Adipose tissue (tissue), 3 donors: ENCODE results near the gene KLHL20. TPM values are rescaled to one million over a fixed set of nuclear protein-coding genes. Genes with fewer than 3 reads are reported as not detected.
"Not testable (repeated sequence)": the region's sequence is repeated elsewhere in the genome, so short reads cannot be mapped to it uniquely, and the experiment has no call there.

Experiments used
- H3K27ac ChIP-seq: one replicate; pipeline ENCODE4 v1.5.1; 2013; ENCODE audit warnings: low read depth, low read length
- WGBS, 3 donors: extraction: QIAGEN DNeasy Blood & Tissue Kit; methylation state at CpG; one replicate each; pipeline ENCODE4 v1.1.7; 2013; 5-methylcytosine and 5-hydroxymethylcytosine counted together
- polyA plus RNA-seq, 3 donors: library from polyadenylated mRNA; stranded (reverse); fragments of 200-250 nt; gene quantifications; one replicate each; pipeline ENCODE4 v1.2.3, GENCODE V29; 2013
- donor health status: healthy with polysubstance abuse.
- donor health status: Bipolar disorder and iron deficiency.
- donor health status: healthy.

The KLHL20 gene
- 10 to 100 TPM in 2 of 3 donors, 1 to 10 TPM in 1; 6.2 to 16.2 (median 12.7) TPM for polyA plus RNA-seq

GRCh38 chr1:173714759-173715537 lies at the start of gene KLHL20:
KLHL20 (plus strand) TSS chr1:173714981; CDS start chr1:173716044, 1,063 bp downstream.
- peak within 1 kb of the TSS; percentile 63 for H3K27ac ChIP-seq
- WGBS, 3 donors, result 0% methylated on average over 43 of the region's 43 CpGs

GRCh38 chr1:173666646-173667045 lies 48.1 kb upstream of the KLHL20 start:
- no peak overlapping the region for H3K27ac ChIP-seq
- WGBS, 3 donors, result 92 to 93% (median 92%) methylated on average over 3 of the region's 3 CpGs

- no peak within 1 kb of the TSS for H3K27ac ChIP-seq
- 2 to 3% (median 3%) methylated on average over 33 of the region's 33 CpGs for WGBS, 3 donors
Observed at GRCh38 chr1:173669491-173669941, 45.3 kb upstream of the KLHL20 start, which contains the start of gene ANKRD45. ANKRD45 (minus strand) TSS chr1:173669851; CDS start chr1:173659418, 10,433 bp downstream.

GRCh38 chr1:173674496-173674895 lies 40.3 kb upstream of the KLHL20 start:
- 76 to 84% (median 82%) methylated on average over 2 of the region's 2 CpGs for WGBS, 3 donors
- H3K27ac ChIP-seq, result not testable (repeated sequence)

GRCh38 chr1:173680152-173680551 lies 34.6 kb upstream of the KLHL20 start:
- H3K27ac ChIP-seq, result not testable (repeated sequence)
- 77 to 92% (median 90%) methylated on average over 5 of the region's 5 CpGs for WGBS, 3 donors

GRCh38 chr1:173682184-173682583 lies 32.6 kb upstream of the KLHL20 start:
- H3K27ac ChIP-seq, result no peak overlapping the region

- not testable (repeated sequence) for H3K27ac ChIP-seq
- WGBS, 3 donors, result 87 to 91% (median 90%) methylated on average over 4 of the region's 4 CpGs
Observed at GRCh38 chr1:173683838-173684237, 30.9 kb upstream of the KLHL20 start.

- not testable (repeated sequence) for H3K27ac ChIP-seq
- WGBS, 3 donors, result 79 to 88% (median 82%) methylated on average over 3 of the region's 3 CpGs
Observed at GRCh38 chr1:173685121-173685520, 29.7 kb upstream of the KLHL20 start.

- no peak overlapping the region for H3K27ac ChIP-seq
- 82 to 83% (median 83%) methylated on average over 2 of the region's 2 CpGs for WGBS, 3 donors
Observed at GRCh38 chr1:173688300-173688699, 26.5 kb upstream of the KLHL20 start.

- H3K27ac ChIP-seq, result no peak overlapping the region
Observed at GRCh38 chr1:173693238-173693637, 21.5 kb upstream of the KLHL20 start.

GRCh38 chr1:173701299-173701698 lies 13.5 kb upstream of the KLHL20 start:
- WGBS, 3 donors, result 96 to 99% (median 96%) methylated on average over 6 of the region's 6 CpGs
- H3K27ac ChIP-seq, result not testable (repeated sequence)

- WGBS, 3 donors, result 78 to 89% (median 86%) methylated on average over 1 of the region's 1 CpG
- no peak overlapping the region for H3K27ac ChIP-seq
Observed at GRCh38 chr1:173702736-173703135, 12.0 kb upstream of the KLHL20 start.

GRCh38 chr1:173705117-173705516 lies 9.7 kb upstream of the KLHL20 start:
- no peak overlapping the region for H3K27ac ChIP-seq
- WGBS, 3 donors, result 76 to 80% (median 78%) methylated on average over 5 of the region's 5 CpGs

GRCh38 chr1:173708787-173709186 lies 6.0 kb upstream of the KLHL20 start:
- 63 to 81% (median 80%) methylated on average over 2 of the region's 2 CpGs for WGBS, 3 donors
- H3K27ac ChIP-seq, result no peak overlapping the region

GRCh38 chr1:173714441-173714758 lies 381 bp upstream of the KLHL20 start:
- no peak overlapping the region for H3K27ac ChIP-seq
- 56 to 60% (median 59%) methylated on average over 3 of the region's 3 CpGs for WGBS, 3 donors

- H3K27ac ChIP-seq, result peak overlapping the region; percentile 63
- 0 to 1% (median 1%) methylated on average over 8 of the region's 8 CpGs for WGBS, 3 donors
Observed at GRCh38 chr1:173715538-173715844, 710 bp downstream of the KLHL20 start.

- 32 to 89% (median 83%) methylated on average over 2 of the region's 2 CpGs for WGBS, 3 donors
- H3K27ac ChIP-seq, result no peak overlapping the region
Observed at GRCh38 chr1:173717238-173717637, 2.5 kb downstream of the KLHL20 start.

- not testable (repeated sequence) for H3K27ac ChIP-seq
- 93 to 100% (median 93%) methylated on average over 1 of the region's 1 CpG for WGBS, 3 donors
Observed at GRCh38 chr1:173731331-173731730, 16.6 kb downstream of the KLHL20 start.

GRCh38 chr1:173733912-173734311 lies 19.1 kb downstream of the KLHL20 start:
- H3K27ac ChIP-seq, result no peak overlapping the region
- WGBS, 3 donors, result 72 to 95% (median 92%) methylated on average over 9 of the region's 9 CpGs

GRCh38 chr1:173736104-173736503 lies 21.3 kb downstream of the KLHL20 start:
- WGBS, 3 donors, result 95 to 97% (median 96%) methylated on average over 2 of the region's 2 CpGs
- not testable (repeated sequence) for H3K27ac ChIP-seq
